ENCODE data around the gene DYRK1B. TPM values are rescaled to one million over a fixed set of nuclear protein-coding genes. Genes with fewer than 3 reads are reported as not detected.
"Not testable (repeated sequence)": the region's sequence is repeated elsewhere in the genome, so short reads cannot be mapped to it uniquely, and the experiment has no call there.

DYRK1B gene
- total RNA-seq, 1 donor from 2014 or later: 31.4 TPM

- not testable (repeated sequence) for FAIRE-seq
These were observed 41.5 kb upstream of the DYRK1B start for GRCh38 chr19:39875401-39875864.

GRCh38 chr19:39874404-39874803, 40.4 kb upstream of the DYRK1B start:
- no peak overlapping the region for H3K4me3 Mint-ChIP-seq (ENCODE audit: unreplicated experiment)
- peaks cover 2% of the 10 kb centered on the region for H3K36me3 Mint-ChIP-seq (ENCODE audit: low read depth, unreplicated experiment)
- H3K9me3 ChIP-seq (ENCODE audit: insufficient read depth, low read depth, low read length): no peaks in the 10 kb centered on the region
- H4K20me1 ChIP-seq (ENCODE audit: insufficient read depth, low read length): no peaks in the 10 kb centered on the region
- peaks cover 35% of the 10 kb centered on the region for H3K27me3 Mint-ChIP-seq (ENCODE audit: low read depth, unreplicated experiment)
- H3K79me2 ChIP-seq (ENCODE audit: insufficient read depth, low read length): no peaks in the 10 kb centered on the region
- H3K4me2 ChIP-seq (ENCODE audit: low read length): no peak overlapping the region
- no peaks in the 10 kb centered on the region for H3K4me1 ChIP-seq (ENCODE audit: insufficient read depth, low read length)
- DNase-seq (ENCODE audit: low read depth) (no peak), FAIRE-seq (no peak)
- no peaks in the 10 kb centered on the region for H3K36me3 ChIP-seq (ENCODE audit: insufficient read depth, low read length)
- no peak overlapping the region for H2AFZ ChIP-seq (ENCODE audit: low read depth, low read length)
- H3K4me3 ChIP-seq (ENCODE audit: insufficient read depth, low read depth, low read length): no peak overlapping the region
- TF ChIP-seq EZH2 (IDR thresholded peaks at IDR 0.05; ENCODE audit: insufficient read depth, low read length): no peak
- no peak for TF ChIP-seq CTCF (IDR thresholded peaks at IDR 0.05; ENCODE audit: insufficient read depth, low read depth, low read length)
- H3K9me3 Mint-ChIP-seq (ENCODE audit: unreplicated experiment): no peaks in the 10 kb centered on the region
- no peak overlapping the region for H3K9ac ChIP-seq (ENCODE audit: low read length)
- H3K4me1 Mint-ChIP-seq (ENCODE audit: low read depth, unreplicated experiment): no peaks in the 10 kb centered on the region
- no peak overlapping the region for H3K27ac ChIP-seq (ENCODE audit: low read depth, low read length)
- no peaks in the 10 kb centered on the region for H3K27me3 ChIP-seq (ENCODE audit: insufficient read depth, low read length)
- H3K27ac Mint-ChIP-seq (ENCODE audit: unreplicated experiment): no peak overlapping the region

More at GRCh38 chr19:39875401-39875864, 41.5 kb upstream of the DYRK1B start:
- H3K4me2 ChIP-seq (ENCODE audit: low read length); H3K79me2 ChIP-seq (ENCODE audit: insufficient read depth, low read length); H3K9ac ChIP-seq (ENCODE audit: low read length); H2AFZ ChIP-seq (ENCODE audit: low read depth, low read length); H3K4me1 ChIP-seq (ENCODE audit: insufficient read depth, low read length); H3K4me3 ChIP-seq (ENCODE audit: insufficient read depth, low read depth, low read length); H3K27me3 ChIP-seq (ENCODE audit: insufficient read depth, low read length); H3K4me1 Mint-ChIP-seq (ENCODE audit: low read depth, unreplicated experiment); H3K4me3 Mint-ChIP-seq (ENCODE audit: unreplicated experiment); H3K36me3 ChIP-seq (ENCODE audit: insufficient read depth, low read length); H3K9me3 Mint-ChIP-seq (ENCODE audit: unreplicated experiment); H3K9me3 ChIP-seq (ENCODE audit: insufficient read depth, low read depth, low read length); H3K27ac ChIP-seq (ENCODE audit: low read depth, low read length); H4K20me1 ChIP-seq (ENCODE audit: insufficient read depth, low read length); H3K27ac Mint-ChIP-seq (ENCODE audit: unreplicated experiment); H3K36me3 Mint-ChIP-seq (ENCODE audit: low read depth, unreplicated experiment); DNase-seq (ENCODE audit: low read depth): not testable (repeated sequence)
- peaks cover 27% of the 10 kb centered on the region for H3K27me3 Mint-ChIP-seq (ENCODE audit: low read depth, unreplicated experiment)

- Histone ChIP-seq H3K4me1 (ENCODE audit: insufficient read depth, low read length) (no peaks in the 10 kb centered on the region), H3K27me3 (ENCODE audit: insufficient read depth, low read length) (no peaks in the 10 kb centered on the region), H3K9ac (ENCODE audit: low read length) (no peak overlapping the region), H4K20me1 (ENCODE audit: insufficient read depth, low read length) (no peaks in the 10 kb centered on the region), H3K4me3 (ENCODE audit: insufficient read depth, low read depth, low read length) (no peak overlapping the region), H3K36me3 (ENCODE audit: insufficient read depth, low read length) (no peaks in the 10 kb centered on the region), H2AFZ (ENCODE audit: low read depth, low read length) (no peak overlapping the region), H3K9me3 (ENCODE audit: insufficient read depth, low read depth, low read length) (no peaks in the 10 kb centered on the region), H3K27ac (ENCODE audit: low read depth, low read length) (no peak overlapping the region), H3K79me2 (ENCODE audit: insufficient read depth, low read length) (no peaks in the 10 kb centered on the region), H3K4me2 (ENCODE audit: low read length) (no peak overlapping the region)
- H3K4me3 Mint-ChIP-seq (ENCODE audit: unreplicated experiment): no peak overlapping the region
- FAIRE-seq (no peak), DNase-seq (ENCODE audit: low read depth) (no peak)
- H3K27me3 Mint-ChIP-seq (ENCODE audit: low read depth, unreplicated experiment): peaks cover 27% of the 10 kb centered on the region
- H3K27ac Mint-ChIP-seq (ENCODE audit: unreplicated experiment): no peak overlapping the region
- H3K4me1 Mint-ChIP-seq (ENCODE audit: low read depth, unreplicated experiment): no peaks in the 10 kb centered on the region
- TF ChIP-seq EZH2 (IDR thresholded peaks at IDR 0.05; ENCODE audit: insufficient read depth, low read length) (no peak), CTCF (IDR thresholded peaks at IDR 0.05; ENCODE audit: insufficient read depth, low read depth, low read length) (no peak)
- no peaks in the 10 kb centered on the region for H3K9me3 Mint-ChIP-seq (ENCODE audit: unreplicated experiment)
- peaks cover 2% of the 10 kb centered on the region for H3K36me3 Mint-ChIP-seq (ENCODE audit: low read depth, unreplicated experiment)
These were observed 39.4 kb upstream of the DYRK1B start for GRCh38 chr19:39873385-39873784.

All from astrocyte (in vitro differentiated cells and primary cell).